K562 (cell line): ENCODE results near the gene SLC35E1. TPM values are rescaled to one million over a fixed set of nuclear protein-coding genes. Genes with fewer than 3 reads are reported as not detected.

Source experiments
- ATAC-seq: fragments of 200-7000 bp; cut with Tn5 transposase; 3 replicates; pipeline ENCODE4 v1.9.1; 2020; ENCODE audit warnings: moderate library complexity
- BruUV-seq: library from RNA; stranded (reverse); fragments of 400-500 nt; replicated peaks from 2 replicates; lab custom pipeline; 2021; lab: Mats Ljungman, UMichigan
- CTCF ChIA-PET: fragments of 300-600 bp; formaldehyde crosslinking; extraction: SDS; loops from one replicate; lab custom pipeline; 2021; ENCODE audit warnings: low intra/inter-chr PET ratio; lab: Yijun Ruan, JAX
- POLR2A ChIA-PET: fragments of 300-600, 350-650 bp; sonication (Branson Sonifier 250); formaldehyde crosslinking; extraction: SDS; loops from one replicate; lab custom pipeline; 2021; ENCODE audit warnings: antibody characterized with exemption, inconsistent platforms; lab: Yijun Ruan, JAX
- DNase-seq, 4 experiments: peaks; one replicate each; pipeline versions ENCODE4 v3.0.0 to v3.0.0-alpha.2; 2011 to 2018; ENCODE audit warnings: low spot score in 3 of 4, mixed read lengths in 3 of 4; ENCODE audit errors: extremely low read depth in 1 of 4
- FAIRE-seq: peaks from 2 replicates; lab custom pipeline; 2011; peaks lifted over from hg19 to GRCh38; lab: Jason Lieb, UNC
- H2AFZ ChIP-seq: 2 replicates; pipeline ENCODE4 v1.6.0; 2011; ENCODE audit warnings: low read depth, low read length, control low read depth, inconsistent platforms
- H3K27ac ChIP-seq: fragments of 200-600 bp; 3 replicates; pipeline ENCODE4 v1.8.0; 2011; ENCODE audit warnings: low read depth, mild to moderate bottlenecking, control low read depth, inconsistent platforms, low read length, moderate library complexity, mixed read lengths; ENCODE audit errors: extremely low read depth
- H3K27me3 ChIP-seq, 2 experiments: fragments of 300-600 bp in 1 of 2; 2 replicates in 1 of 2; 3 replicates in 1 of 2; pipeline versions ENCODE4 v1.6.0 to v1.8.0; 2011; ENCODE audit warnings: inconsistent platforms in 2 of 2, low read length in 2 of 2, mild to moderate bottlenecking in 1 of 2, mixed read lengths in 1 of 2, moderate library complexity in 1 of 2; ENCODE audit not compliant: control insufficient read depth in 2 of 2, insufficient read depth in 2 of 2
- H3K36me3 ChIP-seq: fragments of 300-600 bp; 3 replicates; pipeline ENCODE4 v1.8.0; 2011; ENCODE audit warnings: mild to moderate bottlenecking, low read length, inconsistent platforms; ENCODE audit not compliant: control insufficient read depth, insufficient read depth
- H3K4me1 ChIP-seq, 2 experiments: fragments of 200-600 bp in 1 of 2; replicated peaks in 1 of 2; 2 replicates in 1 of 2; 3 replicates in 1 of 2; pipeline versions ENCODE4 v1.5.1 to v1.8.0; 2011; ENCODE audit warnings: inconsistent platforms in 2 of 2, low read length in 2 of 2, mild to moderate bottlenecking in 1 of 2, mixed read lengths in 1 of 2, moderate library complexity in 1 of 2; ENCODE audit not compliant: control insufficient read depth in 2 of 2, insufficient read depth in 2 of 2
- H3K4me2 ChIP-seq: 2 replicates; pipeline ENCODE4 v1.6.1; 2011; ENCODE audit warnings: low read length, control low read depth, inconsistent platforms, mixed read lengths; ENCODE audit not compliant: insufficient read depth
- H3K4me3 ChIP-seq: fragments of 200-600 bp; sonication (generic), shearing (Covaris generic); 2 replicates; pipeline ENCODE4 v1.5.1; 2016; ENCODE audit warnings: control low read depth, inconsistent platforms
- H3K79me2 ChIP-seq: fragments of 200-600 bp; 3 replicates; pipeline ENCODE4 v1.8.0; 2011; ENCODE audit warnings: low read length, inconsistent platforms; ENCODE audit not compliant: control insufficient read depth, insufficient read depth
- H3K9ac ChIP-seq, 2 experiments: 2 replicates each; pipeline versions ENCODE4 v1.6.0 to v1.6.1; 2011; ENCODE audit warnings: low read depth in 2 of 2, low read length in 2 of 2, control low read depth in 1 of 2, inconsistent platforms in 1 of 2, mild to moderate bottlenecking in 1 of 2, mixed read lengths in 1 of 2; ENCODE audit not compliant: insufficient read depth in 1 of 2
- H3K9me1 ChIP-seq: one replicate; pipeline ENCODE4 v1.6.0; 2011; ENCODE audit warnings: inconsistent platforms, mild to moderate bottlenecking, low read length, moderate library complexity; ENCODE audit not compliant: control insufficient read depth, insufficient read depth
- H3K9me3 ChIP-seq: replicated peaks from 2 replicates; pipeline ENCODE4 v1.5.1; 2011; ENCODE audit warnings: low read depth, low read length, inconsistent platforms; ENCODE audit not compliant: control insufficient read depth, insufficient read depth
- H4K20me1 ChIP-seq: replicated peaks from 2 replicates; pipeline ENCODE4 v1.6.1; 2011; ENCODE audit warnings: low read length, inconsistent platforms, mixed read lengths; ENCODE audit not compliant: control insufficient read depth, insufficient read depth
- ARID1B ChIP-seq: fragments of 450-650 bp; IDR thresholded peaks from 2 replicates; pipeline ENCODE4 v1.6.1; 2016; ENCODE audit warnings: antibody characterized with exemption, mild to moderate bottlenecking, inconsistent platforms
- ATF7 ChIP-seq: fragments of 450-650 bp; IDR thresholded peaks from 2 replicates; pipeline ENCODE4 v1.7.1; 2014; ENCODE audit warnings: mild to moderate bottlenecking, moderate library complexity
- C11orf30 ChIP-seq: fragments of 450-650 bp; IDR thresholded peaks from 2 replicates; pipeline ENCODE4 v1.6.1; 2016; ENCODE audit warnings: low read depth, mild to moderate bottlenecking
- CBFA2T3 ChIP-seq: fragments of 450-650 bp; IDR thresholded peaks from 2 replicates; pipeline ENCODE4 v1.6.1; 2017
- DMBX1 ChIP-seq: fragments of 250-450 bp; sonication (Bioruptor Pico); IDR thresholded peaks from 2 replicates; pipeline ENCODE4 v1.8.0; 2022; ENCODE audit warnings: inconsistent platforms, mild to moderate bottlenecking, moderate library complexity, borderline replicate concordance
- DPF2 ChIP-seq: fragments of 450-650 bp; IDR thresholded peaks from 2 replicates; pipeline ENCODE4 v1.6.1; 2016
- EP300 ChIP-seq: IDR thresholded peaks from 2 replicates; pipeline ENCODE4 v1.6.1; 2012; ENCODE audit warnings: low read length, improper control_type of control experiment
- JUN ChIP-seq, 2 experiments: sonication (generic) in 1 of 2; formaldehyde crosslinking in 1 of 2; IDR thresholded peaks; 2 replicates each; pipeline versions ENCODE4 v1.6.1 to v1.8.0; 2012 to 2022; ENCODE audit warnings: borderline replicate concordance in 2 of 2, mild to moderate bottlenecking in 2 of 2, improper control_type of control experiment in 1 of 2, low read depth in 1 of 2, low read length in 1 of 2, missing genetic modification reagents in 1 of 2
- NFE2 ChIP-seq: IDR thresholded peaks from 2 replicates; pipeline ENCODE4 v1.6.1; 2014; ENCODE audit warnings: antibody characterized with exemption, low read depth
- NFRKB ChIP-seq: fragments of 450-650 bp; IDR thresholded peaks from 2 replicates; pipeline ENCODE4 v1.6.1; 2016; ENCODE audit warnings: low read depth
- SMARCE1 ChIP-seq: fragments of 450-650 bp; IDR thresholded peaks from 2 replicates; pipeline ENCODE4 v1.7.1; 2016; ENCODE audit warnings: mild to moderate bottlenecking
- TEAD4 ChIP-seq, 2 experiments: sonication (generic) in 1 of 2; formaldehyde crosslinking in 1 of 2; IDR thresholded peaks; 2 replicates each; pipeline versions ENCODE4 v1.6.1 to v1.8.0; 2012 to 2022; ENCODE audit warnings: borderline replicate concordance in 1 of 2, inconsistent platforms in 1 of 2, low read length in 1 of 2, mild to moderate bottlenecking in 1 of 2, missing genetic modification reagents in 1 of 2
- ZNF583 ChIP-seq: fragments of 250-450 bp; sonication (Bioruptor Pico); IDR thresholded peaks from 2 replicates; pipeline ENCODE4 v1.4.0; 2020
- ZNF639 ChIP-seq, 2 experiments: fragments of 200-800 bp in 1 of 2; sonication (Bioruptor generic) in 1 of 2; sonication (generic) in 1 of 2; formaldehyde crosslinking in 1 of 2; IDR thresholded peaks in 1 of 2; conservative IDR thresholded peaks in 1 of 2; 2 replicates each; pipeline versions ENCODE4 v1.5.0 to v1.6.1; 2016 to 2020; ENCODE audit warnings: missing compliant biosample characterization in 1 of 2, missing genetic modification characterization in 1 of 2, missing genetic modification reagents in 1 of 2
- WGBS: fragments of 100-300 bp; shearing (Covaris generic); methylation state at CpG from one replicate; pipeline ENCODE4 v1.1.6; 2016; ENCODE audit warnings: low coverage, mixed read lengths; ENCODE audit not compliant: insufficient coverage; ENCODE audit errors: missing lambda C conversion rate; 5-methylcytosine and 5-hydroxymethylcytosine counted together
- in situ Hi-C: fragments of 300-500 bp; cut with MboI; formaldehyde crosslinking; loops from 4 replicates; pipeline ENCODE4 v1.15.0; 2018; ENCODE audit warnings: inconsistent platforms, mixed read lengths
- intact Hi-C: fragments of 100-400 bp; cut with micrococcal nuclease; formaldehyde crosslinking; loops from 2 replicates; pipeline ENCODE4 v1.14.2; 2022
- polyA plus RNA-seq, 8 experiments: library from polyadenylated mRNA; depleted of rRNA in 4 of 8; stranded (reverse) in 5 of 8; unstranded in 3 of 8; fragments of >200 nt; fragmentation: Nextera tagmentation in 2 of 8; fragmentation: Illumina TruSeq in 1 of 8; extraction: Ambion mirVana in 2 of 8; extraction: Trizol in 1 of 8; gene quantifications; 2 replicates each; pipeline versions ENCODE4 v1.2.1 to v1.2.3, GENCODE V29; 2011 to 2014; ENCODE audit warnings: inconsistent platforms in 1 of 8, missing spikeins in 1 of 8
- total RNA-seq, 7 experiments: library from RNA; depleted of rRNA in 6 of 7; stranded (reverse); fragments of >200 nt in 6 of 7; fragmentation: Illumina TruSeq in 2 of 7; extraction: Trizol in 2 of 7; gene quantifications; 2 replicates each; pipeline versions ENCODE4 v1.2.1 to v1.2.3, GENCODE V29; 2011 to 2021; ENCODE audit warnings: low replicate concordance in 1 of 7
- TF ChIP-seq, protein P1 (sequence below), 2 experiments: IDR thresholded peaks; 2 replicates each; pipeline ENCODE4 v1.6.1; 2011; ENCODE audit warnings: borderline replicate concordance in 1 of 2, control low read depth in 1 of 2, low read depth in 1 of 2, low read length in 1 of 2, mild to moderate bottlenecking in 1 of 2, mixed read lengths in 1 of 2, moderate library complexity in 1 of 2; ENCODE audit not compliant: insufficient read depth in 1 of 2, insufficient read length in 1 of 2, poor library complexity in 1 of 2, severe bottlenecking in 1 of 2; ENCODE audit errors: extremely low read depth in 1 of 2
- TF ChIP-seq, protein P2 (sequence below), 2 experiments: fragments of 250-450 bp in 1 of 2; fragments of 450-650 bp in 1 of 2; sonication (Bioruptor Pico) in 1 of 2; IDR thresholded peaks; 2 replicates each; pipeline versions ENCODE4 v1.6.1 to v1.8.0; 2016 to 2021; ENCODE audit warnings: mild to moderate bottlenecking in 2 of 2, moderate library complexity in 2 of 2, missing compliant biosample characterization in 1 of 2, missing genetic modification characterization in 1 of 2
- TF ChIP-seq, protein P3 (sequence below): fragments of 250-450 bp; sonication (Bioruptor Pico); IDR thresholded peaks from 2 replicates; pipeline ENCODE4 v1.8.0; 2022; ENCODE audit warnings: moderate library complexity, mild to moderate bottlenecking, inconsistent platforms

The SLC35E1 gene
- total and polyA plus RNA-seq, 9 of the 15 experiments (the other 6 are each of a cell fraction or from before 2014, with no cell fraction given), result 15.0 to 40.1 (median 25.7) TPM

- WGBS, result 39% methylated on average over 5 of the region's 6 CpGs
- H3K9me3 ChIP-seq, result no peaks in the 10 kb centered on the region
- FAIRE-seq (peak; percentile 75), DNase-seq (peak in 2 of 4 experiments; percentile 4 to 57), ATAC-seq (peak; percentile 88)
- no TSS peak for BruUV-seq
- H3K79me2 ChIP-seq, result peaks cover 5% of the 10 kb centered on the region
- ChIA-PET CTCF (no interaction called here), POLR2A (interaction anchor here (0.7 to 1.6 kb wide), 4 partner anchors 10 to 726 kb away, joined by 3 to 7 read pairs (median 4); partner anchors contain the start of gene SLC35E1)
- H3K4me3 ChIP-seq, result no peak overlapping the region
- no peaks in the 10 kb centered on the region for H3K27me3 ChIP-seq
- peak overlapping the region; percentile 80 for H3K27ac ChIP-seq
- peak overlapping the region; percentile 59 to 82 for H3K9ac ChIP-seq
- H4K20me1 ChIP-seq, result no peaks in the 10 kb centered on the region
- H2AFZ ChIP-seq, result peak overlapping the region; percentile 71
- peak overlapping the region; percentile 36 for H3K4me2 ChIP-seq
- intact Hi-C loops, result no loop called here
- peaks cover 6 to 16% of the 10 kb centered on the region in 2 experiments; a peak in 3 of 5 replicates for H3K4me1 ChIP-seq
- peaks cover 70% of the 10 kb centered on the region for H3K36me3 ChIP-seq
- in situ Hi-C loops, result no loop called here
- no peaks in the 10 kb centered on the region for H3K9me1 ChIP-seq
- peak in 1 of 2 experiments; percentile 67; a peak in 2 of 4 replicates for TF ChIP-seq ZNF639 (CRISPR knock-in tag; conservative IDR thresholded peaks at IDR 0.05 in 1 of 2, IDR thresholded peaks at IDR 0.05 in 1 of 2)
- peak; percentile 77 for TF ChIP-seq NFE2
- peak; percentile 56; the same call in 1 of the 2 replicates for TF ChIP-seq SMARCE1
- TF ChIP-seq ARID1B, result peak; percentile 87
- TF ChIP-seq, protein P1, sequence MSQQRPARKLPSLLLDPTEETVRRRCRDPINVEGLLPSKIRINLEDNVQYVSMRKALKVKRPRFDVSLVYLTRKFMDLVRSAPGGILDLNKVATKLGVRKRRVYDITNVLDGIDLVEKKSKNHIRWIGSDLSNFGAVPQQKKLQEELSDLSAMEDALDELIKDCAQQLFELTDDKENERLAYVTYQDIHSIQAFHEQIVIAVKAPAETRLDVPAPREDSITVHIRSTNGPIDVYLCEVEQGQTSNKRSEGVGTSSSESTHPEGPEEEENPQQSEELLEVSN (IDR thresholded peaks at IDR 0.05; ENCODE audit: borderline replicate concordance in 1 of 2, extremely low read depth in 1 of 2, insufficient read depth in 1 of 2, insufficient read length in 1 of 2, low read depth in 1 of 2, low read length in 1 of 2, poor library complexity in 1 of 2, severe bottlenecking in 1 of 2), result peak in 1 of 2 experiments; percentile 24
- TF ChIP-seq, protein P2, sequence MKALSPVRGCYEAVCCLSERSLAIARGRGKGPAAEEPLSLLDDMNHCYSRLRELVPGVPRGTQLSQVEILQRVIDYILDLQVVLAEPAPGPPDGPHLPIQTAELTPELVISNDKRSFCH (CRISPR knock-in tag; IDR thresholded peaks at IDR 0.05), result no peak
- TF ChIP-seq, protein P2 (tag; IDR thresholded peaks at IDR 0.05), result 0 out of 2 replicates have a peak, but pooled peaks have one; percentile 24
- 0 out of 2 replicates have a peak, but pooled peaks have one; percentile 26 for TF ChIP-seq ZNF583
- peak; percentile 40; the same call in 1 of the 2 replicates for TF ChIP-seq NFRKB
- 0 out of 2 replicates have a peak, but pooled peaks have one; percentile 29 for TF ChIP-seq ATF7
- peak; percentile 80 for TF ChIP-seq DMBX1
- peak; percentile 71 for TF ChIP-seq C11orf30
- peak; percentile 36; the same call in 1 of the 2 replicates for TF ChIP-seq TEAD4 (IDR thresholded peaks at IDR 0.05; ENCODE audit: low read length)
- no peak for TF ChIP-seq TEAD4 (CRISPR knock-in tag; IDR thresholded peaks at IDR 0.05; ENCODE audit: borderline replicate concordance)
- peak; percentile 62; the same call in 1 of the 2 replicates for TF ChIP-seq EP300
- TF ChIP-seq, protein P3, sequence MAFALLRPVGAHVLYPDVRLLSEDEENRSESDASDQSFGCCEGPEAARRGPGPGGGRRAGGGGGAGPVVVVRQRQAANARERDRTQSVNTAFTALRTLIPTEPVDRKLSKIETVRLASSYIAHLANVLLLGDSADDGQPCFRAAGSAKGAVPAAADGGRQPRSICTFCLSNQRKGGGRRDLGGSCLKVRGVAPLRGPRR (CRISPR knock-in tag), result peak; percentile 33; the same call in 1 of the 2 replicates
- peak; percentile 91 for TF ChIP-seq DPF2
- TF ChIP-seq CBFA2T3, result peak; percentile 66
- TF ChIP-seq JUN (IDR thresholded peaks at IDR 0.05; ENCODE audit: borderline replicate concordance, low read depth, low read length), result no peak
- TF ChIP-seq JUN (CRISPR knock-in tag; IDR thresholded peaks at IDR 0.05; ENCODE audit: borderline replicate concordance), result no peak
Measured at GRCh38 chr19:16562608-16563025, 9.6 kb downstream of the SLC35E1 start.
